Keratinocyte (primary cell): ENCODE measurements around the gene SMARCAL1. TPM values are rescaled to one million over a fixed set of nuclear protein-coding genes. Genes with fewer than 3 reads are reported as not detected.

Experiments
- DNase-seq: peaks from one replicate; pipeline ENCODE4 v3.0.0-alpha.2; 2011; ENCODE audit warnings: low read depth, missing footprints, low spot score
- FAIRE-seq: peaks from 2 replicates; lab custom pipeline; 2011; peaks lifted over from hg19 to GRCh38; lab: Jason Lieb, UNC
- H2AFZ ChIP-seq: 2 replicates; pipeline ENCODE4 v1.6.0; 2012; ENCODE audit warnings: low read length, control low read depth, inconsistent platforms; ENCODE audit not compliant: control insufficient read depth
- H3K27ac ChIP-seq: 2 replicates; pipeline ENCODE4 v1.5.1; 2011; ENCODE audit warnings: low read length; ENCODE audit not compliant: control insufficient read depth, insufficient read depth
- H3K27me3 ChIP-seq: 3 replicates; pipeline ENCODE4 v1.6.0; 2011; ENCODE audit warnings: low read length; ENCODE audit not compliant: control insufficient read depth, insufficient read depth; ENCODE audit errors: extremely low read depth
- H3K36me3 ChIP-seq, 2 experiments: 2 replicates in 1 of 2; 3 replicates in 1 of 2; pipeline ENCODE4 v1.5.1; 2011; ENCODE audit warnings: low read length in 2 of 2, mild to moderate bottlenecking in 1 of 2; ENCODE audit not compliant: control insufficient read depth in 2 of 2, insufficient read depth in 2 of 2; ENCODE audit errors: extremely low read depth in 1 of 2
- H3K4me1 ChIP-seq: 3 replicates; pipeline ENCODE4 v1.5.1; 2011; ENCODE audit warnings: low read length; ENCODE audit not compliant: control insufficient read depth, insufficient read depth; ENCODE audit errors: extremely low read depth
- H3K4me2 ChIP-seq: 3 replicates; pipeline ENCODE4 v1.6.0; 2011; ENCODE audit warnings: low read depth, low read length; ENCODE audit not compliant: control insufficient read depth, insufficient read depth; ENCODE audit errors: extremely low read depth
- H3K4me3 ChIP-seq, 3 experiments: fragments of 200-600 bp in 1 of 3; sonication (generic) in 1 of 3; 2 replicates in 2 of 3; 3 replicates in 1 of 3; pipeline ENCODE4 v1.5.1; 2011 to 2016; ENCODE audit warnings: low read length in 3 of 3, mild to moderate bottlenecking in 3 of 3, control low read depth in 2 of 3, inconsistent platforms in 1 of 3, low read depth in 1 of 3, mixed read lengths in 1 of 3, mixed run types in 1 of 3, moderate library complexity in 1 of 3; ENCODE audit not compliant: control insufficient read depth in 2 of 3, insufficient read depth in 2 of 3; ENCODE audit errors: extremely low read depth in 1 of 3
- H3K79me2 ChIP-seq: 2 replicates; pipeline ENCODE4 v1.6.0; 2012; ENCODE audit warnings: low read length; ENCODE audit not compliant: control insufficient read depth, insufficient read depth
- H3K9ac ChIP-seq: 3 replicates; pipeline ENCODE4 v1.6.0; 2011; ENCODE audit warnings: low read length; ENCODE audit not compliant: control insufficient read depth, insufficient read depth; ENCODE audit errors: extremely low read depth
- H3K9me1 ChIP-seq: 3 replicates; pipeline ENCODE4 v1.6.0; 2011; ENCODE audit warnings: low read length; ENCODE audit not compliant: control insufficient read depth, insufficient read depth; ENCODE audit errors: extremely low read depth
- H3K9me3 ChIP-seq: 2 replicates; pipeline ENCODE4 v1.5.1; 2012; ENCODE audit warnings: low read depth, low read length; ENCODE audit not compliant: control insufficient read depth
- H4K20me1 ChIP-seq: 3 replicates; pipeline ENCODE4 v1.6.0; 2011; ENCODE audit warnings: low read length; ENCODE audit not compliant: control insufficient read depth, insufficient read depth; ENCODE audit errors: extremely low read depth
- CTCF ChIP-seq, 3 experiments: IDR thresholded peaks in 1 of 3; conservative IDR thresholded peaks in 1 of 3; optimal IDR thresholded peaks in 1 of 3; 2 replicates in 2 of 3; 3 replicates in 1 of 3; pipeline versions ENCODE3 to v1.5.1; 2011; ENCODE audit warnings: low read length in 3 of 3, mild to moderate bottlenecking in 3 of 3, moderate library complexity in 2 of 3, control low read depth in 1 of 3, inconsistent platforms in 1 of 3; ENCODE audit not compliant: insufficient read depth in 2 of 3; ENCODE audit errors: extremely low read depth in 1 of 3
- EZH2 ChIP-seq: IDR thresholded peaks from one replicate; pipeline ENCODE4 v1.6.1; 2012; ENCODE audit warnings: inconsistent platforms, mild to moderate bottlenecking, low read length, moderate library complexity
- dilution Hi-C: fragments of 300-500 bp; cut with MboI; formaldehyde crosslinking; loops from one replicate; pipeline ENCODE4 v1.7.0; 2020; ENCODE audit warnings: low sequenced_read_pairs; ENCODE audit not compliant: extremely low pct_ligation_motif_present
- polyA plus RNA-seq, 5 experiments: library from polyadenylated mRNA; depleted of rRNA in 3 of 5; stranded (reverse) in 3 of 5; stranded (forward) in 1 of 5; unstranded in 1 of 5; fragments of >200 nt; gene quantifications; 1 replicate in 1 of 5; 2 replicates in 3 of 5; 3 replicates in 1 of 5; pipeline versions ENCODE4 v1.2.1 to v1.2.3, GENCODE V29; 2011 to 2012; ENCODE audit warnings: missing spikeins in 2 of 5, low read depth in 1 of 5, low replicate concordance in 1 of 5

SMARCAL1 gene
- polyA plus RNA-seq, 1 donor (not counting 4 experiments of a cell fraction or from before 2014, with no cell fraction given), result 26.3 TPM

GRCh38 chr2:216492597-216493333 is 80.5 kb downstream of the SMARCAL1 start:
- Histone ChIP-seq H3K27me3 (no peaks in the 10 kb centered on the region), H3K9me3 (no peaks in the 10 kb centered on the region), H3K9me1 (no peaks in the 10 kb centered on the region), H3K36me3 (no peaks in the 10 kb centered on the region), H3K79me2 (peaks cover 3% of the 10 kb centered on the region), H3K4me1 (peaks cover 36% of the 10 kb centered on the region), H2AFZ (no peak overlapping the region), H3K27ac (no peak overlapping the region), H3K4me2 (no peak overlapping the region), H4K20me1 (no peaks in the 10 kb centered on the region), H3K9ac (no peak overlapping the region), H3K4me3 (no peak overlapping the region)
- TF ChIP-seq CTCF (optimal IDR thresholded peaks at IDR 0.05 in 1 of 3, IDR thresholded peaks at IDR 0.05 in 1 of 3, conservative IDR thresholded peaks at IDR 0.05 in 1 of 3; ENCODE audit: extremely low read depth in 1 of 3, insufficient read depth in 2 of 3, low read length in 3 of 3) (no peak), EZH2 (no peak)
- no peak for DNase-seq
- FAIRE-seq, result peak; percentile 76
- dilution Hi-C loops, result no loop called here

- dilution Hi-C loops, result no loop called here
- Histone ChIP-seq H3K4me3 (no peak overlapping the region), H3K4me2 (no peak overlapping the region), H3K36me3 (no peaks in the 10 kb centered on the region), H3K27ac (no peak overlapping the region), H3K9me1 (no peaks in the 10 kb centered on the region), H3K9ac (no peak overlapping the region), H3K9me3 (no peaks in the 10 kb centered on the region), H4K20me1 (no peaks in the 10 kb centered on the region), H3K27me3 (no peaks in the 10 kb centered on the region), H2AFZ (no peak overlapping the region), H3K79me2 (peaks cover 8% of the 10 kb centered on the region), H3K4me1 (peaks cover 40% of the 10 kb centered on the region)
- DNase-seq, result no peak
- TF ChIP-seq EZH2 (no peak), CTCF (optimal IDR thresholded peaks at IDR 0.05 in 1 of 3, IDR thresholded peaks at IDR 0.05 in 1 of 3, conservative IDR thresholded peaks at IDR 0.05 in 1 of 3; ENCODE audit: extremely low read depth in 1 of 3, insufficient read depth in 2 of 3, low read length in 3 of 3) (no peak)
- no peak for FAIRE-seq
These were observed 81.0 kb downstream of the SMARCAL1 start for GRCh38 chr2:216493334-216493685.
